Right renal cortex interstitium (tissue), 3 donors: ENCODE results near the gene ASB3. TPM values are rescaled to one million over a fixed set of nuclear protein-coding genes. Genes with fewer than 3 reads are reported as not detected.
"Not testable (repeated sequence)": the region's sequence is repeated elsewhere in the genome, so short reads cannot be mapped to it uniquely, and the experiment has no call there.

Experiments
- DNase-seq, 3 donors: peaks; one replicate each; pipeline ENCODE4 v3.0.0-alpha.2; 2013; ENCODE audit warnings: low read depth in 3 of 3, low spot score in 2 of 3
- polyA plus RNA-seq, 3 donors: library from polyadenylated mRNA; unstranded; fragments of 120-200 nt; gene quantifications; one replicate each; pipeline ENCODE4 v1.2.1, GENCODE V29; 2013; ENCODE audit not compliant: insufficient read length in 3 of 3

ASB3 gene
- polyA plus RNA-seq, 3 donors = 30.7 to 33.5 (median 33.4) TPM

DNA sequence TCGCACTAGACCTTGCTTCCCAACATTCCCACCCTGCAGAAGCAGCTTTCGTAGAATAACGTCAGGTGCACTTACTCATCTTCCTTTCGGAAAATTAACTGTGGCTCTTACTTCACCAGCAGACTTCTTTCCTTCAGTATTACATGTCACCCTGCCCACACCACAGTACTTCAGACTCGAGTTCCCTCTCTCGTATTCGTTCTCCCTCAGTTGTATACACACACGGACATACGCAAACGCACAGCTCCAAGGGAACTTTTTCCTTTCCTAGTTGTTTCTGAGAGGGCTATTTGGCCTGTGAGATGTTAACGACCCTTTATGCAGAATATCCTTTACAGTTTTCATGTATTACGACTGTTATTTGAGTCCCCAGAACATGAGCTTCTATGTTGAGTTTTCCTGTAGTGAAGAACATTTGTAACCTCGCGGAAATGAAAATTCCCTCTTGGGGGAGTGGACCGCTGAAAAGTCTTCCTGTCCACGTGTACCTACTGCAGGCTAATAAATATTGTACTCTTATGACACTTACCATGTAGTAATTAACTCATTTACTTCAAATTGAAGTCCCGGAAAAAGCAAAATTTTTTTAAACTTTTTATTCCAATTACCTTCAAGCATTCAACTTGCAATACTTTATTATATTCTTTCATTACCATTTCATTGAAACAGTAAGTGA is 999 bp upstream of the ASB3 start:
- DNase-seq = no peak

DNA sequence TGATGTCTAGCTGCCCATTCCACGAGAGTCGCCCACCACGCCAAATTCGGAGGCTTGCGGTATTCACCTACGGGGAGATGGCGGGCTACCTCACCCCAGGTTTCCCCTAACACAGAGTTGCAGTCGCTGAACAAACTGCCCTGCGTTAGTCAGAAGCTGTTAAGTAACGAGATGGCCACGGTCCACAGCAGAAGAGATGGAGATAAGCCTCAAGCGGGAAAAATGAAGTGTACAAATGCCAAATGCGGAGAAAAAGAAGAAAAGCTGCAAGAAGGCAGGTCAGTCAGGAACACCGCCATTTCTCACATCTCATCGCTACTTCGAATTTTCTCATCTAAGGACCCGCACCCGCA is 425 bp downstream of the ASB3 start:
- DNase-seq = peak in 2 of 3 donors; percentile 33 to 60

DNA sequence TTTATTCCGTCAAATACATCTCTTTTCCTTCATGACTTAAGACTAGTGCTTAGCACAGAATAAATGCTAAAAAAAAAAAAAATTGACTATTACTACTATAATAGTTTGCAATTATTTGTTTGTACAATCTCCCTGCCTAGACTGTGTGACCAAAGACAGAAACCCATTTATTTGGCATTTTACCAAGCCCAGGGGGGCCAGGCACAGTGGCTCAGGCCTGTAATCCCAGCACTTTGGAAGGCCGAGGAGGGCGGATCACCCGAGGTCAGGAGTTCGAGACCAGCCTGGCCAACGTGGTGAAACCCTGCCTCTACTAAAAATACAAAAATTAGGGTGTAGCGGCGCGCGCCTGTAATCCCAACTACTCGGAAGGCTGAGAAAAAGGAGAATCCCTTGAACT is 1.4 kb downstream of the ASB3 start:
- DNase-seq = no peak

DNA sequence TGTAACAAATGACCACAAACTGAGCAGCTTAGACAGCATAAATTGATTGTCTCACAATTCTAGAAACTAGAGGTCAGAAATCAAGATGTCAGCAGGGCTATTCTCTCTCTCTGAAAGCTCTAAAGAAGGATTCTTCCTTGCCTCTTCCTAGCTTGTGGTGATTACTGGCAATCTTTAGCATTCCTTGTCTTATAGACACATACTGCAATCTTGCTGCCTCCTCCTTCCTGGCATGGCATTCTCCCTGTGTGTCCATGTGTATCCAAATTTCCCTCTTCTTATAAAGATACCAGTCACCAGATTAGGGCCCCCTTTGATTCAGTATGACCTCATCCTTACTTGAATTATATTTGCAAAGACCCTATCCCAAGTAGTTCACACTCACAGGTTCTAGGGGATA is 2.3 kb downstream of the ASB3 start:
- DNase-seq = no peak

DNA sequence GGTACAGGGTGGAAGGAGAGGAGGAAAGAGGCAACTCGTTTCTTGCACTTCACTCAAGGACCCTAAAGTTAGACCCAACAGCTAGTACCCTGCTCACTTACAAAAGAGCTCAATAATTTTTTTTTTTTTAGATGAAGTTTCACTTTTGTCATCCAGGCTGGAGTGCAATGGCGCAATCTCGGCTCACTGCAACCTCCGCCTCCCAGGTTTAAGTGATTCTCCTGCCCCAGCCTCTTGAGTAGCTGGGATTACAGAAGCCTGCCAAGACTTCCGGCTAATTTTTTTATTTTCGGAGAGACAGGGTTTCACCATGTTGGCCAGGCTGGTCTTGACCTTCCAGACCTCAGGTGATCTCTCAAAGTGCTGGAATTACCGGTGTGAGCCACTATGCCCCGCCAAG is 4.1 kb downstream of the ASB3 start:
- no peak for DNase-seq

DNA sequence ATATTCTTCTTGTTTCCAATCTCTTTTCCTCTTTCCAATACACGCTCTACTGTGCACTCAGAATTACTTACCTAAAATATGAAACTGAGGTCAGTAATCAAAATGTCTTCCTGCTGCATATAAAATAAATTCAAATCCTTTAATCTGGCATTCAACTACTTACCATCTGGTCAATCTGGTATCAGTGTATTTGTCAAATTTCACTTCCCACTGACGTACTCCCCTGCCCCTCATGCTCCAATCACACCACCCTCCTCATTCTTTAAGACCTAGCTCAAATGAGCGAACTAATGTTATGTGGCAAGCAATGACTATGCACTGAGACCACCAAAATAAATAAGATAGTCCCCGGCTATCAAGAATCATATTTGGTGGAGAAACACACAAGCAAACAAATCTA is 6.7 kb downstream of the ASB3 start:
- no peak for DNase-seq

DNA sequence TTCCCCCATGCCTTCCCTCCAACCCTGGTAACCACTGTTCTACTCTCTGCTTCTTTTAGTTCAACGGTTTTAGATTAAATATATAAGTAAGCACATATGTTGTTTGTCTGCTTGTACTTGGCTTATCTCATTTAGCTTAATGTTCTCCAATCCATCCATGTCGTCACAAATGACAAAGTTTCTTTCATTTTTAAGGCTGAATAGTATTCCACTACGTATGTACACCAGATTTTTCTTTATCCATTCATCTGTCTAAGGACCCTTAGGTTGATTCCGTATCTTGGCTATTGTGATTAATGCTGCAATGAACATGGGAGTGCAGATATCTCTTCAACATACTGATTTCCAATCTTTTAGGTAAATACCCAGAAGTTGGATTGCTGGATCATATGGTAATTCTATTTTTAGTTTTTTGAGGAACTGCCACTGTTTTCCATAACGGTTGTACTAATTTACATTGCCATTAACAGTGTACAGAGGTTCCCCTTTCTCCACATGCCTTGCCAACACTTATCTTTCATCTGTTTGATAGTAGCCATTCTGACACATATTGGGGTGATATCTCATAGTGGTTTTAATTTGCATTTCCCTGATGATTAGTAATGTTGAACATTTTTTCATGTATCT is 8.1 kb downstream of the ASB3 start:
- DNase-seq = no peak

DNA sequence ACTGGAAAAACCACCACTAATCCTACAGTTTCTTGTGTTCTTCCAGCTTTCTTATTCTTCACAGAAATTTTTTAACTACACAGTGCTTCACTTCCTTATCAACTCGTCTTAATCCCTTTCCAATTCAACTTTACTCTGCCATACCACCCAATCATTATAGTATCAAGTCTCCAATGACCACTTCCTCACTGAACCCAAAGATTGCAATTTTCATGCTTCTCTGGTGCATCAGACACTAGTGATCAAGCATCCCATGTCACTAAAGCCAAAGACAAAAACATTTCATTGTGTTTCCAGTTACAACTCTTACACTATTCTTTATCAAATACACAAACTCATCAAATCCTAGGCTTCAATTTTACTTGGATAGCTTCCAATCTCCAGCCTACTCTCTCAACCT is 9.6 kb downstream of the ASB3 start:
- DNase-seq = no peak

DNA sequence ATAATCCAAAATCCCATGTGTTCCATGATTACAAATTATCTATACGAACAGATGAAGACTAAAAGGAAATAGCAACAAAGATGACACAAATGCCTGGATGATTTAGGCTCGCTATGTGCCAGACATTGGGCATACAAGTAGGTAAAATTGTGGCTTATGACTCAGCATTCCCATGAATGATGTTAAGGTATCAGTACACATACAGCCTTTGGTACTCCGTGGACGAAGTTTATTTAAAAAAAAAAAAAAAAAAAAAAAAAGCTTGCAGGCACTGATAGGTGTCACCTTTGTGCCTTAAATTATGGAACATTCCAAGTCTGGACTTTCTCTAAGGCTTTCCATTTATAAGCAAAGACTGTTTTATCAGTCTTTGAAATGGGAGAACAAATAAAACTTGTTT is 16.5 kb downstream of the ASB3 start:
- no peak for DNase-seq

DNA sequence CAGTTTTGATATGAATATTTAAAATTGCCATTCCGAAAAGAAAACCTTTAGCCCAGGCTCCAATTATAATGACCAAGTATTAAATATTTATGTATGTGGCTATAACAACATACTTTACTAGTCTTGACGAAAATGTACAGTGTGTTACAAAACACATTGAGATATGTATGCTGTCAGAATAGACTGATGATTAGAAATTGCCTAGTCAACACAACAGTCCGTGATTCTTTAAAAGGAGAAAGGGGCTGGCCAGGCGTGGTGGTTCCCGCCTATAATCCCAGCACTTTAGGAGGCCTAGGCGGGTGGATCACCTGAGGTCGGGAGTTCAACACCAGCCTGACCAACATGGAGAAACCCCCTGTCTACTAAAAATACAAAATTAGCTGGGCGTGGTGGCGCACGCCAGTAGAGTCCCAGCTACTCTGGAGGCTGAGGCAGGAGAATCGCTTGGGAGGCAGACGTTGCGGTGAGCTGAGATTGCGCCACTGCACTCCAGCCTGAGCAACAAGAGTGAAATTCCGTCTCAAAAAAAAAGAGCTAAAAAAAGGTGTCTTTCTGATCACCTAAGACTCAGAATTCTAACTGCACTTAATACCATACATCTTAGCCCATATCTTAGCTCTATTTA is 17.3 kb downstream of the ASB3 start:
- no peak for DNase-seq

DNA sequence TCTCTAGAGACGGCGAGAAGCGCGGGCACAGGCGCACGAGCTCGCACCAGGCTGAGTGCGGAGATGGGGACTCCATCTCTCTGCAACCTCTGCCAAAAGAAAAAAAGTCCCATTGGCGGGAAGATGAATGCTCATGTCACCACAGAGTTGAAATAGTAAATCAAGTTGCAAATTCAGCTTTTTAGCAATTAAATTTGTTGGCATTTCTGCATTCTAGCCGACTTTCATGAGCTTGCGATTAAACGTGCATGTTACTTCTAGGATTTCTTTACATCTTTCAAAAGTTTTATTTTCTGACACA is 18.6 kb downstream of the ASB3 start:
- DNase-seq = peak in 2 of 3 donors; percentile 8 to 14

DNA sequence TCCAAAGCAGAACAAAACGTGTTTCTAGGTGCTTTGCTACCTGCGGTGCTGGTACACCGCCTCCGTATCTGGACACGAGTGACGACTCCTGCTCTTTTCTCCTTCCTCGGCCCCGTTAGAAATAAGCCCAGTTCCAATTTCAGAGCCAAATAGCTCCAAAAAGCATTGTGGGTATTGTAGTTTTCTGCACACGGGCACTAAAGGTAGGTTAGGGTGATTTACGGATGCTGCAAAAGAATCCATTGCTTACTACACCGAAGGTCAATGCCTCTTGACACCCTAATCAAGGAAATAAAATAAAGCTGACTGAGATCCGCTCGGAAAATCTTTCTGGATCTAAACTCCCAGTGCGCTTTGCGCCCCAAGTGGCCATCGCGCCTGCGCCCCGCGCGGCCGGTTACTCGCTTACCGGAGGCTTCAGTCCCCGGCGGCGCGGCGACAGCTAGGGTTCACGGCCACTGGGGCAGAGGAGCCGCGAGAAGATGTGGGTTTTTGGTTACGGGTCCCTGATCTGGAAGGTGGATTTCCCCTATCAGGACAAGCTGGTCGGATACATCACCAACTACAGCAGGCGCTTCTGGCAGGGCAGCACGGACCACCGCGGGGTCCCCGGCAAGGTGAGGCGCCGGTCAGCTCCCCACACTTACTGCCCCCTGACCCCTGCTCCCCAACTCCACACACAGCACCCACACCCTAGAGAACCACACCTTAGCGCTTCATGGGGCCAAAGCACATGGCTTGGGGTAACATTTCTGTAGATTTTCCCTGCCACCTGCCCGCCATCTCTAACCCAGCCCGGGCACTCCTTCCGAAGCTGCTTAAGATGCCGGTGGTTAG is 19.1 kb downstream of the ASB3 start, which contains the start of gene CHAC2:
Gene CHAC2, plus strand, starts transcription at position 400 of the 837 bp plus-strand sequence. Its CDS starts 83 bp downstream, at position 483.
- peak; percentile 74 to 80 (median 79) for DNase-seq

DNA sequence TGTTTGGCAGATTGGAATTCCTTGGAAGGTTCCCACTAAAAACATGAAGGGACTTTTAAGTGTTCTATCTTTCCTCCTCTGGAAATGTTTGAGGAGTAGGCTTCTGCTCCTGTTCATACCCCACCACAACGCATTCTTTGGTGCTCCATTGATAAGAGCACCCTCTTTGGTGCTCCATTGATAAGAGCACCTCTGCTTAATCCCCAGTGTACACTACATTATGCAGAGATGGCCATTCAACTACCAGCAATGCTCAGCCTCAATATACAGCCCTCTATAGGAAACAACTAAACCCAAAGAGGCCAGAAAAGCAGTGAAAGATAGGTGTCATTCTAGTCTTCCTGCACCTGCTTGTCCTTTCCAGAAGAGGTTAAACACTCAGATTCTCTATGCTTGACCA is 21.0 kb downstream of the ASB3 start:
- no peak for DNase-seq

DNA sequence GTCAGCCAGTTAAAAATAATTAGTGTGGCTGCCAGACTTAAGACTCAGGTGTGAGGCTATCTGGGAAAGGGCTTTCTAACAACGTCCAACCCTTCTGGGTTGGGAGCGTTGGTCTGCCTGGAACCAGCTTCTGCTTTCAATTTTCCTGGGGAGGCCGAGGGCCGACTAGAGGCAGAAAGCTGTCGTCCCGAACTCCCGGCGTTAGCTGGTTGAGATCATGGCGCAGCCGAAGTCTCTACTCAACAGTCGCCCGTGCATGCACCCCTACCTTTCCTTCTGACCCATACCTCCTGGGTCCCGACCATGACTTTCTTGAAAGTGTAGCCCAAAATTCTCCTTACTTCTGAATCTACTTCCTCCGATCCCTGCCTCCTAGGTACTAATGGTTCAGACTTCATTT is 29.5 kb downstream of the ASB3 start:
- DNase-seq = not testable (repeated sequence)

DNA sequence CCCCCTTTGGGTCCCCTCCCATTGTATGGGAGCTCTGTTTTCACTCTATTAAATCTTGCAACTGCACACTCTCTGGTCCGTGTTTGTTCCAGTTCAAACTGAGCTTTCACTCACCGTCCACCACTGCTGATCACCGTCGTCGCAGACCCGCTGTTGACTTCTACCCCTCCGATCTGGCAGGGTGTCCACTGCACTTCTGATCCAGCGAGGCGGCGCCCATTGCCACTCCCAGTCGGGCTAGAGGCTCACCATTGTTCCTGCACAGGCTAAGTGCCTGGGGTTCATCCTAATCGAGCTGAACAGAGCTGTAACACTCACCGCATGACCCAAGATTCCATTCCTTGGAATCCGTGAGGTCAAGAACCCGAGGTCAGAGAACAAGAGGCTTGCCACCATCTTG is 30.1 kb downstream of the ASB3 start:
- no peak for DNase-seq

DNA sequence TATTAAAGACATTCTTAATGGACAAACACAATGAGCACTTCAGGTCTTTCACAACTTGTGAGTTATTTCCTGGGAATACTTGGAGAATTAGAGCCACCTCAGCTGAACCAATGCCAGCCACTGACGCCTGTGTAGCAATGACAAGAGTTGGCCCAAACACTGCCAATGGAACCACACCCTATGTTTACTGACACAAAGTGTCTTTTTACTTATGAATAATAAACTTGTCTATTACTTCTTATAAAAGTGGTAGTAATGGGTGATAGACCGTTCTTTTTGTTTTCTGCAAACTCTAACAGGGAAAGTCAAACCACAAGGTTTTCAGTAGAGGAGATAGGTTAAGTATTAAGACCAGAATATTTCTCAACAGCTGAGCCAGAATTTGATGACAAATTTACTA is 31.6 kb downstream of the ASB3 start:
- no peak for DNase-seq

DNA sequence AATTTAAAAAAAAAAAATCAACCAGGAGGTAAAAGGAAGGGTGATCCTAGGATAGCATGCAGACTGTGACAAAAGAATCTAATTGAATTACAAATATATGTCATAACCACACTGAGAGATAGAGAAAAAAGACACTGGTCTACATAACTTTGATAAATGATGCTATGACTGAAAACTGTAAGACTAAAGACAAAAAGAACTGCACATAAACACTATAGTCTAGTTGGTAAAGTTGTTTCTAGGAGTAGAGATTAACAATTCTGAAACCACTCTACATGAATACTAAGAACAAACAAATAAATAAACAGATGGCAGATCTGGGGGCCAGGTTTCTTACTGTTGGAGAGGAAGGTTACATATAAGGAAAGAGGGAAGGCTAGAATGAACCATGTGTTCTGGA is 33.7 kb downstream of the ASB3 start:
- no peak for DNase-seq

DNA sequence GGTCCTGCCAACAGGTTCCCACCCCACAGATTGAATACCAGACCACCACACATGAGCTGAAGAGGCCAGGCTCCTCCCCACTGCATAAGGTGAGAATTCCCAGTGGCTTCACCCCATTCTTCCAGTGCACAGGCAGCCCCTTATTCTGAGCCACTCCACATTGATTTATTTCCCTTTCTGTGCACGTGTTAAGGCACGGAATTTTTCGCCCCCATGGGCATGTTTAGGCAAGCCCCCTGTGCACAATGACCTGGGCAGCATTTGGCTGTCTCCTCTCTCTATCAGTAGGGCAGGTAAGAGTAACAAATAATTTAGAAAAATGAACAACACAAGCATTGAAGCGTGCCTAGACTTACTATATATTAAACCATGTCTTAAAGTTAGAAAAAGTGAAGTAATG is 34.4 kb downstream of the ASB3 start:
- no peak for DNase-seq

DNA sequence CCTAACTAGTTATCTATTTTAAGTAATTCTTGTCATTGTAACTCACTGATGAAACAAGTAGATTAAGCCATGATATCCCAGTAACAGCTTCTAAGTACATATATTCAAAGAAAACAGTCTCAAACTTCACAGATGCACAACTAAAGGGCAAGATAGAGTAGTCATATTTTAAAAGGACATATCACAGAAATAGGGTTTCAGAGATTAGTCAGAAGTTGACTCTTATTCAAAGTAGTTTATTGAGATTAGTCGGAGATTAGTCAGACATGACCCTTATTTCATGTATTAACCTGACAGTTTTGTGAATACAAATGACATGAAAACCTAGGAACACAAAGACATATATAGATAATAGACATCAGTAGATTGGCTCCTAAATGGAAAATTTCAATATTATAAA is 35.0 kb downstream of the ASB3 start:
- no peak for DNase-seq

DNA sequence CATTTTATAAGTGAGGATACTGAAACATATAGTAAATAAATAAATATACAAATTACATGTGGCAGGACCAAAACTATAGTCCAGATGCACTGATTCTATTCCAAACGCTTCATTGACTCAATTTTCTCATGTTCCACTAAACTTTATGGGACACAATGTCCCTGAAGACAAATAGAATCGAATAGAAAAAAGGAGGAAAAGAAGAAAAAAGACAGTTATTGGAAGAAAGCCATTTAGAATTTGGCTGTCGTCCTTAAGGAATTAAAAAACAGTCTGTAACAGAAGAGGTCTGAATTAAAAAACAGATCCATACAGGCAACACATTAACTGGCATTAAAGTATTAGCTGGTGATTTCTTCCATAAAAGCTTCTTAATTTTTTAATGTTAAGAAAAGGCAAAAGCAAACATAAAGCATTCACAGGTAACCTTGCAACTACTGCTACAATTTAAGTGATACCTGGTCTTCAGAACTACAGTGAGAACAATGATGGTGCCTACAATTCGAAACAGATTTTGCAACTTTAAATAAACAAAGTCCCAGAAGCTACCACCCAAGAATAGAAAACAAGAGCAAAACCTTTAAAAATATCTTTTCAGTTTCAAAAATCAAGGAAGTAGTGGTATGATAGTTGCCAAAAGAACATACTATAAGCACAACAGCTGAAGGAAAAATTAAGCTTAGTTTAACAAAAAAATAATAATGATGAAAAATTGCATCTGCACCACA is 36.5 kb downstream of the ASB3 start:
- no peak for DNase-seq
